ENCODE results near the gene PRDM15. TPM values are rescaled to one million over a fixed set of nuclear protein-coding genes. Genes with fewer than 3 reads are reported as not detected.
A peak's percentile ranks its signal among the peaks of the same experiment; 100 is the strongest.

Gene PRDM15
- total RNA-seq, 2 experiments from 2014 or later = 19.7 to 30.2 TPM

DNA sequence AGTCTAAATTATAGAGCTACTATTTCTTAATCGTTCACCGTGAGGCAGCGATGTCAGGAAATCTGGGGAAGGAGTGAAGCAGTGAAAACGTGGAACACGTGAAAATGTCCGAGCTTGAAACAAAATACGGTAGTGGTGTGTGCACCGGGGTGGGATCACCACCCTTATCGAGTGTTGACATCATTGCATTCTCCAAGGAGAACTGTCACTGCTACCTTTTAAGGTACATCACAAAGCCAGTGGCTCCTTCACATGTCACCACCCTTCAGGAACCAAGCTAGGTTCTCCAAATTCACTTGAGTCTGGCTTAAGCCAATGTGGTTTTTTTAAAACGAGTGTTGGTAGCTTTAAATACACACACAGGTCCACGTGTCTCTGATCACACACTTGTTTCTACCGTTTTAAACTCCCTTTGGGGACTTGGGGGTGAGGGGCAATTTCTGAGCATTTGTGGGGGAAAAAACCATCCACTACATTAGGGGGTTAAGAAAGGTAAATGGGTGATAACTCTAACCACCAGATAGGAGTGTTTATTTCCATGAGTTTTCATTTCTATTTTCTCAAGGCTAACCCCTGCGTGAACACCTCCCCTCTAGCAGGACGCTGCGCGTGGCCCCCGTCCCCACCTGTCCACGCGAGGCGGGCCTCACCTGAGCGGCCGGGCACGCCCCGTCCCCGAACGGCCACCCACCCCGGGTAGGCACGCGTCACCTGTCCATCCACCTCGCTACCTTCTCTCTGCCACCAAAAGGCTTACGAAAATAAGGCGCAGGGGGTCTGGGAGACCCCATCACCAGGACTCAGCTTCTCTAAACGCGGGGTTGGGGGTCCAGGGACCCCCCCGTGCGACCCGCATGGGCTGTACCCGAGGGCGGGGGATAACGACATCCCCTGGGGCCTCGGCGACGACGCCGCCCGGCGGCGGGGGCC is 978 bp downstream of the PRDM15 start:
- H3K79me2 ChIP-seq (ENCODE audit: insufficient read depth, low read depth, low read length) = peaks cover 27% of the 10 kb centered on the region; the same call in 1 of the 2 replicates

DNA sequence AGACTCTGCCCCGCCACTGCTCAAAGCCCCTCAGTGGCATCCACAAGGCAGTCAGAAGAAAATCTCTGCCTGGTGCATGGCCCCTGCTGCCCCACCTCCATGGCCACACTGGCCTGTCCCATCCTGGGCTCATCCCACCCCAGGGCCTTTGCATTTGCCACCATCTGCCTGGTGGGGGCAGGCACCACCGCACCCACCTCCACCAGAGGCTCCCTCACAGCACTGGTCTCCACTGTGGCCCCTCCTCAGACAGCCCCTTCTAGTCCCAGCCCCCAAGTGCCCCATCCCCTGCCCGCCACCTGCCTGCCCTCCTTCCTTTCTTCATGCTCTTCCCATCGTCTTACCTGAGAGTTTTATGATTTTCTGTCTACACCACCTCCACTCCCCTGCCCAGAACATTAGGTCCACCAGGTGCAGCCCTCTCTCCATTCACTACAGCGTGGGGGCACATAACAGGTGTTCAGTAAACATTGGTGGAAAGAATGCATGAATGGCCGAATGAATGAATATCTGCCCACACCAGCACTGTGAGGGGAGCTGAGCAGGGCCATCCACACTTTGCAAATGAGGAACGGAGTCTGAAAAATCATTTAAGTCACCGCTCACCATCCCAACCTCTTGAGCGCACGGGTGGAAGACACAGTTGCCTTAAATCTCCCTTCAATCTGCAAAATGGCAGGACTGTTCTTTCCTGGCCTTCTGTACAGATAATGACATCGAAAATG is 2.1 kb downstream of the PRDM15 start:
- POLR2A ChIA-PET = interaction anchor here (0.9 to 3.3 kb wide), 9 partner anchors 10 to 243 kb away, joined by 3 to 34 read pairs (median 6); no protein-coding TSS in a partner anchor
- peak overlapping the region; percentile 81 for H3K4me3 ChIP-seq (ENCODE audit: low read depth, low read length, poor library complexity, severe bottlenecking)
- TF ChIP-seq, protein P1, sequence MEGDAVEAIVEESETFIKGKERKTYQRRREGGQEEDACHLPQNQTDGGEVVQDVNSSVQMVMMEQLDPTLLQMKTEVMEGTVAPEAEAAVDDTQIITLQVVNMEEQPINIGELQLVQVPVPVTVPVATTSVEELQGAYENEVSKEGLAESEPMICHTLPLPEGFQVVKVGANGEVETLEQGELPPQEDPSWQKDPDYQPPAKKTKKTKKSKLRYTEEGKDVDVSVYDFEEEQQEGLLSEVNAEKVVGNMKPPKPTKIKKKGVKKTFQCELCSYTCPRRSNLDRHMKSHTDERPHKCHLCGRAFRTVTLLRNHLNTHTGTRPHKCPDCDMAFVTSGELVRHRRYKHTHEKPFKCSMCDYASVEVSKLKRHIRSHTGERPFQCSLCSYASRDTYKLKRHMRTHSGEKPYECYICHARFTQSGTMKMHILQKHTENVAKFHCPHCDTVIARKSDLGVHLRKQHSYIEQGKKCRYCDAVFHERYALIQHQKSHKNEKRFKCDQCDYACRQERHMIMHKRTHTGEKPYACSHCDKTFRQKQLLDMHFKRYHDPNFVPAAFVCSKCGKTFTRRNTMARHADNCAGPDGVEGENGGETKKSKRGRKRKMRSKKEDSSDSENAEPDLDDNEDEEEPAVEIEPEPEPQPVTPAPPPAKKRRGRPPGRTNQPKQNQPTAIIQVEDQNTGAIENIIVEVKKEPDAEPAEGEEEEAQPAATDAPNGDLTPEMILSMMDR (conservative IDR thresholded peaks at IDR 0.05; ENCODE audit: low read length) = peak; percentile 55
- no peak for TF ChIP-seq EZH2phosphoT487 (IDR thresholded peaks at IDR 0.05; ENCODE audit: borderline replicate concordance, low read depth, low read length)
- intact Hi-C loops (cut with micrococcal nuclease; ENCODE audit: unreplicated experiment) = loop anchor here (1.0 to 5.0 kb wide), 3 partner anchors 44 to 240 kb away; partner anchors contain the start of gene ZBTB21
- no peaks in the 10 kb centered on the region for H4K20me1 ChIP-seq (ENCODE audit: insufficient read depth, low read length)
- H3K36me3 ChIP-seq (ENCODE audit: insufficient read depth, low read length) = no peaks in the 10 kb centered on the region
- DNase-seq (ENCODE audit: low spot score) = peak; percentile 55
- H3K79me2 ChIP-seq (ENCODE audit: insufficient read depth, low read depth, low read length) = peaks cover 27% of the 10 kb centered on the region; the same call in 1 of the 2 replicates
- no peak overlapping the region for H2AFZ ChIP-seq (ENCODE audit: low read length)
- H3K9me3 ChIP-seq (ENCODE audit: low read length) = no peaks in the 10 kb centered on the region
- no peaks in the 10 kb centered on the region for H3K9me2 ChIP-seq (ENCODE audit: insufficient read depth, low read length)
- BruUV-seq (replicated peaks) = no TSS peak
- peak overlapping the region; percentile 96 for H3K27ac ChIP-seq (ENCODE audit: low read depth, low read length, poor library complexity, severe bottlenecking)
- peaks cover 71% of the 10 kb centered on the region for H3K4me1 ChIP-seq (ENCODE audit: insufficient read depth, low read length, poor library complexity, severe bottlenecking)
- peak overlapping the region; percentile 78 for H3K4me2 ChIP-seq (ENCODE audit: low read length)
- CTCF ChIA-PET (ENCODE audit: unreplicated experiment) = interaction anchor here (1.1 kb wide), 1 partner anchor 44 kb away, joined by 4 read pairs; no protein-coding TSS in a partner anchor

More for the DNA sequence above, 978 bp downstream of the PRDM15 start:
- ChIA-PET CTCF (ENCODE audit: unreplicated experiment) (interaction anchor here (1.1 kb wide), 1 partner anchor 45 kb away, joined by 4 read pairs; no protein-coding TSS in a partner anchor), POLR2A (interaction anchor here (0.9 to 3.3 kb wide), 9 partner anchors 11 to 242 kb away, joined by 3 to 34 read pairs (median 6); no protein-coding TSS in a partner anchor)
- peak overlapping the region; percentile 81 for H3K4me3 ChIP-seq (ENCODE audit: low read depth, low read length, poor library complexity, severe bottlenecking)
- peak overlapping the region; percentile 78 for H3K4me2 ChIP-seq (ENCODE audit: low read length)
- H2AFZ ChIP-seq (ENCODE audit: low read length) = no peak overlapping the region; the same call in 1 of the 2 replicates
- H3K9me2 ChIP-seq (ENCODE audit: insufficient read depth, low read length) = no peaks in the 10 kb centered on the region
- peaks cover 60% of the 10 kb centered on the region for H3K4me1 ChIP-seq (ENCODE audit: insufficient read depth, low read length, poor library complexity, severe bottlenecking)
- H3K36me3 ChIP-seq (ENCODE audit: insufficient read depth, low read length) = no peaks in the 10 kb centered on the region
- H4K20me1 ChIP-seq (ENCODE audit: insufficient read depth, low read length) = no peaks in the 10 kb centered on the region
- TF ChIP-seq, protein P1 (conservative IDR thresholded peaks at IDR 0.05; ENCODE audit: low read length) = no peak
- no peak for TF ChIP-seq EZH2phosphoT487 (IDR thresholded peaks at IDR 0.05; ENCODE audit: borderline replicate concordance, low read depth, low read length)
- BruUV-seq (replicated peaks) = TSS peak; percentile 86
- DNase-seq (ENCODE audit: low spot score) = peak; percentile 88
- H3K27ac ChIP-seq (ENCODE audit: low read depth, low read length, poor library complexity, severe bottlenecking) = peak overlapping the region; percentile 96
- intact Hi-C loops (cut with micrococcal nuclease; ENCODE audit: unreplicated experiment) = loop anchor here (1.0 to 5.0 kb wide), 3 partner anchors 45 to 239 kb away; partner anchors contain the start of gene ZBTB21
- H3K9me3 ChIP-seq (ENCODE audit: low read length) = no peaks in the 10 kb centered on the region
